Trophoblast cell (in vitro differentiated cells and primary cell): ENCODE measurements around the gene IRAK1BP1.
"Not testable (repeated sequence)": the region's sequence is repeated elsewhere in the genome, so short reads cannot be mapped to it uniquely, and the experiment has no call there.

Experiments
- DNase-seq, 2 donors: peaks; one replicate each; pipeline ENCODE4 v3.0.0-alpha.2; 2016
- H2AFZ ChIP-seq: 2 replicates; pipeline ENCODE4 v1.6.1; 2013; ENCODE audit warnings: low read length, moderate library complexity, mild to moderate bottlenecking; ENCODE audit not compliant: insufficient read depth, poor library complexity
- H2AK5ac ChIP-seq: 2 replicates; pipeline ENCODE4 v1.6.1; 2013; ENCODE audit warnings: mild to moderate bottlenecking, low read length
- H2BK120ac ChIP-seq: 2 replicates; pipeline ENCODE4 v1.6.1; 2013; ENCODE audit warnings: low read length, mild to moderate bottlenecking, moderate library complexity; ENCODE audit not compliant: insufficient read depth, poor library complexity
- H2BK12ac ChIP-seq: 2 replicates; pipeline ENCODE4 v1.6.1; 2013; ENCODE audit warnings: mild to moderate bottlenecking, low read length, moderate library complexity
- H2BK5ac ChIP-seq: 2 replicates; pipeline ENCODE4 v1.6.1; 2013; ENCODE audit warnings: low read length, low read depth, moderate library complexity, mild to moderate bottlenecking; ENCODE audit not compliant: poor library complexity
- H3K14ac ChIP-seq: 2 replicates; pipeline ENCODE4 v1.6.1; 2013; ENCODE audit warnings: mild to moderate bottlenecking, low read length
- H3K18ac ChIP-seq: 2 replicates; pipeline ENCODE4 v1.6.1; 2013; ENCODE audit warnings: mild to moderate bottlenecking, low read length
- H3K23ac ChIP-seq: 2 replicates; pipeline ENCODE4 v1.6.1; 2013; ENCODE audit warnings: low read length
- H3K27ac ChIP-seq: 2 replicates; pipeline ENCODE4 v1.5.1; 2013; ENCODE audit warnings: low read depth, mild to moderate bottlenecking, inconsistent platforms, low read length, moderate library complexity
- H3K27me3 ChIP-seq: 2 replicates; pipeline ENCODE4 v1.6.1; 2013; ENCODE audit warnings: inconsistent platforms, mild to moderate bottlenecking, low read length, moderate library complexity; ENCODE audit not compliant: insufficient read depth
- H3K36me3 ChIP-seq, 2 experiments: 1 replicate in 1 of 2; 2 replicates in 1 of 2; pipeline ENCODE4 v1.6.1; 2013; ENCODE audit warnings: low read length in 2 of 2, mild to moderate bottlenecking in 2 of 2, moderate library complexity in 1 of 2; ENCODE audit not compliant: insufficient read depth in 2 of 2, control insufficient read depth in 1 of 2
- H3K4ac ChIP-seq: 2 replicates; pipeline ENCODE4 v1.6.1; 2013; ENCODE audit warnings: low read depth, mild to moderate bottlenecking, low read length, moderate library complexity
- H3K4me1 ChIP-seq, 2 experiments: 1 replicate in 1 of 2; 2 replicates in 1 of 2; pipeline ENCODE4 v1.6.1; 2013; ENCODE audit warnings: low read length in 2 of 2, mild to moderate bottlenecking in 2 of 2, moderate library complexity in 1 of 2; ENCODE audit not compliant: insufficient read depth in 2 of 2, control insufficient read depth in 1 of 2
- H3K4me2 ChIP-seq: 2 replicates; pipeline ENCODE4 v1.6.1; 2013; ENCODE audit warnings: inconsistent platforms, mild to moderate bottlenecking, low read length, moderate library complexity
- H3K4me3 ChIP-seq: 2 replicates; pipeline ENCODE4 v1.5.1; 2013; ENCODE audit warnings: mild to moderate bottlenecking, low read depth, low read length, inconsistent platforms
- H3K79me1 ChIP-seq: one replicate; pipeline ENCODE4 v1.6.1; 2013; ENCODE audit warnings: low read length
- H3K79me2 ChIP-seq: 2 replicates; pipeline ENCODE4 v1.6.1; 2013; ENCODE audit warnings: low read length, mild to moderate bottlenecking; ENCODE audit not compliant: control insufficient read depth, insufficient read depth, poor library complexity
- H3K9ac ChIP-seq: 2 replicates; pipeline ENCODE4 v1.6.1; 2013; ENCODE audit warnings: mild to moderate bottlenecking, low read length
- H3K9me3 ChIP-seq: 2 replicates; pipeline ENCODE4 v1.6.1; 2013; ENCODE audit warnings: low read depth, mild to moderate bottlenecking, control low read depth, inconsistent platforms, low read length; ENCODE audit not compliant: insufficient read depth
- H4K12ac ChIP-seq: 2 replicates; pipeline ENCODE4 v1.6.1; 2013; ENCODE audit warnings: low read depth, mild to moderate bottlenecking, low read length, moderate library complexity
- H4K8ac ChIP-seq: 2 replicates; pipeline ENCODE4 v1.6.1; 2013; ENCODE audit warnings: low read depth, mild to moderate bottlenecking, low read length, moderate library complexity
- H4K91ac ChIP-seq: one replicate; pipeline ENCODE4 v1.6.1; 2013; ENCODE audit warnings: low read depth, mild to moderate bottlenecking, low read length, moderate library complexity
- WGBS: extraction: QIAGEN DNeasy Blood & Tissue Kit; methylation state at CpG from one replicate; pipeline ENCODE4 v1.1.7; 2013; ENCODE audit warnings: missing lambda C conversion rate; ENCODE audit not compliant: insufficient read length, insufficient coverage; ENCODE audit errors: extremely low coverage; 5-methylcytosine and 5-hydroxymethylcytosine counted together

Gene IRAK1BP1

GRCh38 chr6:78875505-78875904 lies 8.2 kb downstream of the IRAK1BP1 start:
- DNase-seq, result no peak
- Histone ChIP-seq H3K14ac (no peak overlapping the region), H3K36me3 (peaks cover 2 to 5% of the 10 kb centered on the region in 2 experiments), H2BK5ac (no peak overlapping the region), H4K91ac (no peak overlapping the region), H3K4me1 (no peaks in the 10 kb centered on the region), H2BK120ac (no peak overlapping the region), H3K79me1 (no peaks in the 10 kb centered on the region), H2AK5ac (no peak overlapping the region), H3K18ac (no peak overlapping the region), H3K4ac (no peak overlapping the region), H3K79me2 (no peaks in the 10 kb centered on the region), H3K23ac (no peak overlapping the region), H3K4me2 (no peak overlapping the region), H2AFZ (no peak overlapping the region), H3K4me3 (no peak overlapping the region), H3K27me3 (no peaks in the 10 kb centered on the region), H3K9ac (no peak overlapping the region), H4K8ac (no peak overlapping the region), H4K12ac (no peak overlapping the region), H3K9me3 (no peaks in the 10 kb centered on the region), H2BK12ac (no peak overlapping the region), H3K27ac (no peak overlapping the region)
- no CpG with 5 or more reads among the region's 3 CpGs for WGBS

- H2AK5ac ChIP-seq, result no peak overlapping the region
- H3K27me3 ChIP-seq, result no peaks in the 10 kb centered on the region
- H4K91ac ChIP-seq, result no peak overlapping the region
- H3K9me3 ChIP-seq, result no peaks in the 10 kb centered on the region
- no peak overlapping the region for H2AFZ ChIP-seq
- H3K27ac ChIP-seq, result no peak overlapping the region
- H3K4me1 ChIP-seq, result no peaks in the 10 kb centered on the region
- no peak overlapping the region for H3K14ac ChIP-seq
- WGBS, result no CpG with 5 or more reads among the region's 5 CpGs
- no peak overlapping the region for H2BK120ac ChIP-seq
- H3K36me3 ChIP-seq, result no peaks in the 10 kb centered on the region
- no peak overlapping the region for H3K4me3 ChIP-seq
- H3K18ac ChIP-seq, result no peak overlapping the region
- peak; percentile 40 to 63 for DNase-seq
- H2BK5ac ChIP-seq, result no peak overlapping the region
- no peak overlapping the region for H2BK12ac ChIP-seq
- H4K8ac ChIP-seq, result no peak overlapping the region
- H3K79me1 ChIP-seq, result no peaks in the 10 kb centered on the region
- H3K4ac ChIP-seq, result no peak overlapping the region
- no peak overlapping the region for H4K12ac ChIP-seq
- no peaks in the 10 kb centered on the region for H3K79me2 ChIP-seq
- no peak overlapping the region for H3K9ac ChIP-seq
- no peak overlapping the region for H3K23ac ChIP-seq
- no peak overlapping the region for H3K4me2 ChIP-seq
Measured at GRCh38 chr6:78883651-78884050, 16.3 kb downstream of the IRAK1BP1 start.

- H3K9ac ChIP-seq, H3K27me3 ChIP-seq, H3K14ac ChIP-seq, H2AFZ ChIP-seq, H2AK5ac ChIP-seq, H3K9me3 ChIP-seq, H3K18ac ChIP-seq, H3K4ac ChIP-seq, H2BK120ac ChIP-seq, H3K4me2 ChIP-seq, H4K12ac ChIP-seq, H2BK5ac ChIP-seq, H4K91ac ChIP-seq, H3K23ac ChIP-seq, DNase-seq, H3K36me3 ChIP-seq, H3K79me1 ChIP-seq, H3K27ac ChIP-seq, H3K79me2 ChIP-seq, H3K4me1 ChIP-seq, H3K4me3 ChIP-seq, H4K8ac ChIP-seq, H2BK12ac ChIP-seq: not testable (repeated sequence)
- no CpG with 5 or more reads among the region's 5 CpGs for WGBS
Measured at GRCh38 chr6:78889901-78890300, 22.6 kb downstream of the IRAK1BP1 start.

- H3K79me1 ChIP-seq, result no peaks in the 10 kb centered on the region
Measured at GRCh38 chr6:78896227-78896626, 28.9 kb downstream of the IRAK1BP1 start.

More at GRCh38 chr6:78896227-78896626, 28.9 kb downstream of the IRAK1BP1 start:
- H3K23ac ChIP-seq, result no peak overlapping the region
- H3K79me2 ChIP-seq, result no peaks in the 10 kb centered on the region
- H2AK5ac ChIP-seq, result no peak overlapping the region
- H3K36me3 ChIP-seq, result no peaks in the 10 kb centered on the region
- no peak overlapping the region for H3K14ac ChIP-seq
- no peak overlapping the region for H3K4ac ChIP-seq
- no peak overlapping the region for H2AFZ ChIP-seq
- WGBS, result no CpG with 5 or more reads among the region's 2 CpGs
- H3K4me3 ChIP-seq, result no peak overlapping the region
- H2BK5ac ChIP-seq, result no peak overlapping the region
- H3K9ac ChIP-seq, result no peak overlapping the region
- H3K18ac ChIP-seq, result no peak overlapping the region
- H3K27me3 ChIP-seq, result no peaks in the 10 kb centered on the region
- no peaks in the 10 kb centered on the region for H3K9me3 ChIP-seq
- H4K8ac ChIP-seq, result no peak overlapping the region
- no peaks in the 10 kb centered on the region for H3K4me1 ChIP-seq
- no peak overlapping the region for H3K4me2 ChIP-seq
- no peak overlapping the region for H4K91ac ChIP-seq
- H2BK12ac ChIP-seq, result no peak overlapping the region
- no peak overlapping the region for H4K12ac ChIP-seq
- no peak overlapping the region for H2BK120ac ChIP-seq
- no peak for DNase-seq
- no peak overlapping the region for H3K27ac ChIP-seq
